Caco-2 (cell line): ENCODE measurements around the gene GFRA4. TPM values are rescaled to one million over a fixed set of nuclear protein-coding genes. Genes with fewer than 3 reads are reported as not detected.

Experiments used
- BruUV-seq: library from RNA; stranded (reverse); fragments of 400-500 nt; replicated peaks from 2 replicates; lab custom pipeline; 2021; lab: Mats Ljungman, UMichigan
- CTCF ChIA-PET: fragments of 300-600 bp; sonication (Branson Sonifier 250); formaldehyde crosslinking; loops from one replicate; lab custom pipeline; 2022; ENCODE audit warnings: antibody characterized with exemption; lab: Charles Lee
- POLR2A ChIA-PET: fragments of 300-600 bp; sonication (Branson Sonifier 250); formaldehyde crosslinking; loops from one replicate; lab custom pipeline; 2022; ENCODE audit warnings: antibody characterized with exemption; lab: Charles Lee
- DNase-seq, 2 experiments: peaks; one replicate each; pipeline versions ENCODE4 v3.0.0 to v3.0.0-alpha.2; 2020 to 2022
- H3K27me3 ChIP-seq: replicated peaks from 2 replicates; pipeline ENCODE4 v1.6.0; 2011; ENCODE audit warnings: low read length; ENCODE audit not compliant: control insufficient read depth, insufficient read depth
- H3K36me3 ChIP-seq: 2 replicates; pipeline ENCODE4 v1.5.1; 2011; ENCODE audit warnings: low read length; ENCODE audit not compliant: control insufficient read depth, insufficient read depth
- H3K4me1 ChIP-seq: fragments of 250-450 bp; sonication (Bioruptor Pico); 2 replicates; pipeline ENCODE4 v1.5.1; 2020; ENCODE audit warnings: mild to moderate bottlenecking
- H3K4me3 ChIP-seq: 2 replicates; pipeline ENCODE4 v1.5.1; 2011; ENCODE audit warnings: low read depth, mild to moderate bottlenecking, control low read depth, low read length
- H3K9me3 ChIP-seq: fragments of 250-450 bp; sonication (Bioruptor Pico); 2 replicates; pipeline ENCODE4 v1.5.1; 2020; ENCODE audit warnings: mild to moderate bottlenecking, moderate library complexity
- H3K27ac Mint-ChIP-seq: one replicate; pipeline ENCODE4 v1.8.0; 2022; ENCODE audit warnings: mixed read lengths; ENCODE audit not compliant: unreplicated experiment
- H3K27me3 Mint-ChIP-seq: one replicate; pipeline ENCODE4 v1.8.0; 2022; ENCODE audit warnings: mixed read lengths; ENCODE audit not compliant: insufficient read depth, unreplicated experiment
- H3K36me3 Mint-ChIP-seq: one replicate; pipeline ENCODE4 v1.8.0; 2022; ENCODE audit warnings: mild to moderate bottlenecking, mixed read lengths; ENCODE audit not compliant: insufficient read depth, unreplicated experiment
- H3K4me1 Mint-ChIP-seq: one replicate; pipeline ENCODE4 v1.8.0; 2022; ENCODE audit warnings: low read depth, mixed read lengths; ENCODE audit not compliant: unreplicated experiment
- H3K4me3 Mint-ChIP-seq: one replicate; pipeline ENCODE4 v1.8.0; 2022; ENCODE audit warnings: mild to moderate bottlenecking, moderate library complexity, mixed read lengths; ENCODE audit not compliant: unreplicated experiment
- H3K9me3 Mint-ChIP-seq: one replicate; pipeline ENCODE4 v1.8.0; 2022; ENCODE audit warnings: mixed read lengths; ENCODE audit not compliant: unreplicated experiment
- CTCF ChIP-seq, 2 experiments: fragments of 200-600 bp in 1 of 2; IDR thresholded peaks; 1 replicate in 1 of 2; 2 replicates in 1 of 2; pipeline versions ENCODE4 v1.5.1 to v1.8.0; 2011 to 2022; ENCODE audit warnings: antibody characterized with exemption in 1 of 2, control low read depth in 1 of 2, inconsistent platforms in 1 of 2, low read depth in 1 of 2, low read length in 1 of 2, mild to moderate bottlenecking in 1 of 2, moderate library complexity in 1 of 2; ENCODE audit not compliant: insufficient read depth in 1 of 2, severe bottlenecking in 1 of 2, unreplicated experiment in 1 of 2
- intact Hi-C: fragments of 100-400 bp; cut with micrococcal nuclease; formaldehyde crosslinking; loops from one replicate; pipeline ENCODE4 v1.10.0; 2022; ENCODE audit not compliant: unreplicated experiment
- total RNA-seq: library from RNA; stranded (reverse); gene quantifications from 2 replicates; pipeline ENCODE4 v1.2.3, GENCODE V29; 2022

GFRA4 gene
- total RNA-seq, 1 experiment from 2014 or later: not detected

- H3K9me3 ChIP-seq: no peaks in the 10 kb centered on the region
- H3K4me3 ChIP-seq: no peak overlapping the region
- Mint-ChIP-seq H3K27ac (no peak overlapping the region), H3K4me1 (no peaks in the 10 kb centered on the region), H3K36me3 (no peaks in the 10 kb centered on the region), H3K9me3 (no peaks in the 10 kb centered on the region), H3K27me3 (peaks cover 9% of the 10 kb centered on the region), H3K4me3 (no peak overlapping the region)
- DNase-seq: no peak
- no peaks in the 10 kb centered on the region; the same call in 1 of the 2 replicates for H3K27me3 ChIP-seq
- TF ChIP-seq CTCF (IDR thresholded peaks at IDR 0.05; ENCODE audit: insufficient read depth in 1 of 2, low read depth in 1 of 2, low read length in 1 of 2, severe bottlenecking in 1 of 2, unreplicated experiment in 1 of 2): no peak
- no TSS peak for BruUV-seq
- ChIA-PET CTCF (interaction anchor here (0.6 kb wide), 1 partner anchor 28 kb away, joined by 4 read pairs; no protein-coding TSS in a partner anchor), POLR2A (no interaction called here)
- intact Hi-C loops: no loop called here
- H3K4me1 ChIP-seq: no peaks in the 10 kb centered on the region
- H3K36me3 ChIP-seq: no peaks in the 10 kb centered on the region
Measured at GRCh38 chr20:3704087-3704486, 40.9 kb upstream of the GFRA4 start.

GRCh38 chr20:3702611-3703391, 39.6 kb upstream of the GFRA4 start:
- BruUV-seq: no TSS peak
- Mint-ChIP-seq H3K36me3 (no peaks in the 10 kb centered on the region), H3K4me3 (no peak overlapping the region), H3K4me1 (no peaks in the 10 kb centered on the region), H3K27ac (no peak overlapping the region), H3K9me3 (no peaks in the 10 kb centered on the region), H3K27me3 (peaks cover 7% of the 10 kb centered on the region)
- Histone ChIP-seq H3K36me3 (no peaks in the 10 kb centered on the region), H3K27me3 (no peaks in the 10 kb centered on the region; the same call in 1 of the 2 replicates), H3K4me1 (no peaks in the 10 kb centered on the region), H3K4me3 (no peak overlapping the region), H3K9me3 (no peaks in the 10 kb centered on the region)
- intact Hi-C loops: no loop called here
- CTCF ChIA-PET: interaction anchor here (0.7 kb wide), 1 partner anchor 46 kb away, joined by 4 read pairs; no protein-coding TSS in a partner anchor
- TF ChIP-seq CTCF (IDR thresholded peaks at IDR 0.05; ENCODE audit: insufficient read depth in 1 of 2, low read depth in 1 of 2, low read length in 1 of 2, severe bottlenecking in 1 of 2, unreplicated experiment in 1 of 2): no peak
- POLR2A ChIA-PET: no interaction called here
- DNase-seq: no peak

- DNase-seq: no peak
- ChIA-PET POLR2A (no interaction called here), CTCF (interaction anchor here (0.7 to 1.5 kb wide), 2 partner anchors 9 to 48 kb away, joined by 4 to 5 read pairs; no protein-coding TSS in a partner anchor)
- BruUV-seq: no TSS peak
- H3K4me3 Mint-ChIP-seq: no peak overlapping the region
- no peaks in the 10 kb centered on the region for H3K4me1 Mint-ChIP-seq
- Histone ChIP-seq H3K4me3 (no peak overlapping the region), H3K9me3 (no peaks in the 10 kb centered on the region), H3K4me1 (no peaks in the 10 kb centered on the region), H3K27me3 (no peaks in the 10 kb centered on the region; the same call in 1 of the 2 replicates), H3K36me3 (no peaks in the 10 kb centered on the region)
- H3K36me3 Mint-ChIP-seq: no peaks in the 10 kb centered on the region
- no peak overlapping the region for H3K27ac Mint-ChIP-seq
- intact Hi-C loops: no loop called here
- no peak for TF ChIP-seq CTCF (IDR thresholded peaks at IDR 0.05; ENCODE audit: insufficient read depth in 1 of 2, low read depth in 1 of 2, low read length in 1 of 2, severe bottlenecking in 1 of 2, unreplicated experiment in 1 of 2)
- no peaks in the 10 kb centered on the region for H3K9me3 Mint-ChIP-seq
- H3K27me3 Mint-ChIP-seq: peaks cover 5% of the 10 kb centered on the region
Measured at GRCh38 chr20:3701061-3701998, 38.1 kb upstream of the GFRA4 start.
